ENCODE data around the gene TFDP2. TPM values are rescaled to one million over a fixed set of nuclear protein-coding genes. Genes with fewer than 3 reads are reported as not detected.

TFDP2 gene
- total RNA-seq, 4 donors from 2014 or later = 30.5 to 75.9 (median 43.0) TPM

GRCh38 chr3:141904203-141904602, 245.1 kb downstream of the TFDP2 start:
- DNase-seq (ENCODE audit: low spot score) (no peak), ATAC-seq (ENCODE audit: low FRiP score) (no peak)
- TF ChIP-seq, protein P1, sequence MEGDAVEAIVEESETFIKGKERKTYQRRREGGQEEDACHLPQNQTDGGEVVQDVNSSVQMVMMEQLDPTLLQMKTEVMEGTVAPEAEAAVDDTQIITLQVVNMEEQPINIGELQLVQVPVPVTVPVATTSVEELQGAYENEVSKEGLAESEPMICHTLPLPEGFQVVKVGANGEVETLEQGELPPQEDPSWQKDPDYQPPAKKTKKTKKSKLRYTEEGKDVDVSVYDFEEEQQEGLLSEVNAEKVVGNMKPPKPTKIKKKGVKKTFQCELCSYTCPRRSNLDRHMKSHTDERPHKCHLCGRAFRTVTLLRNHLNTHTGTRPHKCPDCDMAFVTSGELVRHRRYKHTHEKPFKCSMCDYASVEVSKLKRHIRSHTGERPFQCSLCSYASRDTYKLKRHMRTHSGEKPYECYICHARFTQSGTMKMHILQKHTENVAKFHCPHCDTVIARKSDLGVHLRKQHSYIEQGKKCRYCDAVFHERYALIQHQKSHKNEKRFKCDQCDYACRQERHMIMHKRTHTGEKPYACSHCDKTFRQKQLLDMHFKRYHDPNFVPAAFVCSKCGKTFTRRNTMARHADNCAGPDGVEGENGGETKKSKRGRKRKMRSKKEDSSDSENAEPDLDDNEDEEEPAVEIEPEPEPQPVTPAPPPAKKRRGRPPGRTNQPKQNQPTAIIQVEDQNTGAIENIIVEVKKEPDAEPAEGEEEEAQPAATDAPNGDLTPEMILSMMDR (IDR thresholded peaks at IDR 0.05) = no peak

GRCh38 chr3:141901914-141902313, 247.4 kb downstream of the TFDP2 start:
- TF ChIP-seq, protein P1 (IDR thresholded peaks at IDR 0.05) = no peak
- ATAC-seq (ENCODE audit: low FRiP score) (no peak), DNase-seq (ENCODE audit: low spot score) (no peak)

DNA sequence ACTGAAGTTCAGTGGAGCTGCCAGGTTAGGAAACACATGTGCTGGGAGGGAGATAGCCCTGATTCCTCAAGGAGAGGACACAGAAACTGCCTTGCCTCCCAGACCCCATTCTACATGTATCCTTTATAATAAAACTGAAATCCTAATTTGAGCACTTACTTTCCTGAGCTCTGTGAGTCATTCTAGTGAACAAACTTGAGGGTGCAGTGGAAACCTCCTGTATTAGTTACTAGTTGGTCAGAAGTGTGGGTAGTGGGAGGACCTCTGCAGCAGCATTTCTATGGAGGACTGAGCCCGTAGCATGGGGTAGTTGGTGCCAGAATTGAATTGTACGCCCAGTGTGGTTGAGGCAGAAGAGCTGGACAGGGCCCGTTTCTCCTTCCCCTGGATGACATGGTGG, 249.0 kb downstream of the TFDP2 start:
- ATAC-seq (ENCODE audit: low FRiP score) = no peak
- no peak for DNase-seq (ENCODE audit: low spot score)
- TF ChIP-seq, protein P1 (IDR thresholded peaks at IDR 0.05) = no peak

DNA sequence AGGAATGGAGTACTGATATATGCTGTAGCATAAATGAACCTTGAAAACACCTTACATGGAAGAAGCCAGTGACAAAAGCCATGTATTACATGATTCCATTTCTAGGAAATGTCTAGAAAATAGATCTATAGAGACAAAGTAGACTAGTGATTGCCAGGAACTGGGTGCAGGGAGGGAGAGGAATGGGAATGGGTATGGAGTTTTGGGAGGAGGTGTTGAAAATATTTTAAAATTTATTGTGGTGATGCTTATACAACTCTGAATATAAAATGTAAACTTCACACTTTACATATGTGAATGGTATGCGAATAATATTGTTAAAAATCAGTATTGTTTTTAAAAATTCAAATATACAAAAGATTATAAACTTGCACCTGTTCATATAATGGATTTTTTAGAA, 250.4 kb downstream of the TFDP2 start:
- no peak for ATAC-seq (ENCODE audit: low FRiP score)
- no peak for DNase-seq (ENCODE audit: low spot score)
- TF ChIP-seq, protein P1 (IDR thresholded peaks at IDR 0.05) = no peak

- DNase-seq (ENCODE audit: low spot score) = no peak
- TF ChIP-seq, protein P1 (IDR thresholded peaks at IDR 0.05) = no peak
- no peak for ATAC-seq (ENCODE audit: low FRiP score)
Observed at GRCh38 chr3:141895731-141896130, 253.6 kb downstream of the TFDP2 start.

GRCh38 chr3:141894524-141895176, 254.7 kb downstream of the TFDP2 start:
- TF ChIP-seq, protein P1 (IDR thresholded peaks at IDR 0.05) = no peak
- DNase-seq (ENCODE audit: low spot score) (no peak), ATAC-seq (ENCODE audit: low FRiP score) (peak; percentile 47)

Small RNA genes within 50 kb of the gene (small RNA-seq; reads per million reads assigned to genes)
- gene RNU6-425P = not detected
- gene RNU6-509P = not detected

Other genes with a start within 250 kb of the TFDP2 start
- gene GK5, start 76.0 kb upstream of the TFDP2 start, total RNA-seq = 10 to 100 TPM; 18.7 to 30.0 (median 20.2) TPM